ENCODE measurements around the gene CNPY4.

Gene CNPY4, protein sequence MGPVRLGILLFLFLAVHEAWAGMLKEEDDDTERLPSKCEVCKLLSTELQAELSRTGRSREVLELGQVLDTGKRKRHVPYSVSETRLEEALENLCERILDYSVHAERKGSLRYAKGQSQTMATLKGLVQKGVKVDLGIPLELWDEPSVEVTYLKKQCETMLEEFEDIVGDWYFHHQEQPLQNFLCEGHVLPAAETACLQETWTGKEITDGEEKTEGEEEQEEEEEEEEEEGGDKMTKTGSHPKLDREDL

DNA sequence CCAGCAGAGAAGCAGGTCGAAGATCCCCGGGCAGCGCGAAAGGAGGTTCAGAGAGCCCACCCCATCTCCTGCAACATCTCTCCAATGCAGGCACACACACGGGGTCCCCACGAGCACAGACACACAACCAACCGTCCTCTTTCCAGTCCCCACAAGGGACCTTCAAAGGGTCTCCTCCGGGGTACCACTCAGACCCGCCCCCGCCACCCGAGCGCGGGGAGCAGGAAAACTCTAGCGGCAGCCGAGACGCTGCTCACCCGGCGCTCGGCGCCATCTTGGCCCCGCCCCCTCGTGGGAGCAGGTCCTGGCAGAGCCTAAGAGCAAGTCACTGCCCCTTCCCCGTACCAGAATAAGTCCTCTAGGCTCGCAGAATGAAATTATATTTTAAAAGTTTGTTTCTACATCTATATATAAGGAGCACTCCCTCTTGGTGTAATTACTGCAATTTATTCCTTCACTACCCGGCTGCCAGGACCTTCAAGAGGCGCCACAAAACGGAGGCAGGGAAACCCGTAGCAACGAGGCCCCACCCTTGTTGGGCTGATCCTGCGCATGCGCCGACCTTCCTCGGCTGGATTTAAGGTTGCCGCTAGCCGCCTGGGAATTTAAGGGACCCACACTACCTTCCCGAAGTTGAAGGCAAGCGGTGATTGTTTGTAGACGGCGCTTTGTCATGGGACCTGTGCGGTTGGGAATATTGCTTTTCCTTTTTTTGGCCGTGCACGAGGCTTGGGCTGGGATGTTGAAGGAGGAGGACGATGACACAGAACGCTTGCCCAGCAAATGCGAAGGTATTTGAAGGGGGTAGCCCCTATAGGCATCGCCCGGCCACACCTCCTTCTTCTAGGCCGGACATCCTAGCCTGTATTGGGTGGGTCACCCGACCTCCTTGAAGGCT is at the start of gene CNPY4, which contains the start of gene TAF6:
TSS of gene CNPY4 (plus strand) at position 563 of the 898 bp plus-strand sequence. CDS start at position 674, 111 bp downstream.
TSS of gene TAF6 (minus strand) at position 287 of the 898 bp plus-strand sequence. CDS start 5,149 bp downstream, outside the sequence.
- DNase-seq = peak; percentile 97

DNA sequence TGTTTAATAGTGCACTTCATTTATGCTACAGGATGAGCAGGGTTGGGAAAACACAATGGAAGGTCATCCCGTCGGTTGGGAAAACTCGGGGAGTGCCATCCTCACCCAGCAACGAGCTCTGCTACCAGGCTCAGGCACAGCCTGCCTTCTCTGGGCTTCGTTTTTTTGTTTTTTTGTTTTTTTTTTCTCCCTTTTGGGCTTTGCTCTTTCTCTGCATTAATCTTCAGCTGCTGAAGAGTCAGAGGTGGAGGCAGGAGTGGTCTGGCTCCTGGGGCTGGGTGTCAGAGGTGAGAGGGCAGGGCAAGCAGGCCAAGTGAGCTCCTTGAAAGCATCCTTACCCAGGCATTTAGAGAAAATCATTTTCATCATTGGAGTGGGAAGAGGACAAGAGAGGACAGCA is 49.4 kb upstream of the CNPY4 start:
- DNase-seq = no peak

DNA sequence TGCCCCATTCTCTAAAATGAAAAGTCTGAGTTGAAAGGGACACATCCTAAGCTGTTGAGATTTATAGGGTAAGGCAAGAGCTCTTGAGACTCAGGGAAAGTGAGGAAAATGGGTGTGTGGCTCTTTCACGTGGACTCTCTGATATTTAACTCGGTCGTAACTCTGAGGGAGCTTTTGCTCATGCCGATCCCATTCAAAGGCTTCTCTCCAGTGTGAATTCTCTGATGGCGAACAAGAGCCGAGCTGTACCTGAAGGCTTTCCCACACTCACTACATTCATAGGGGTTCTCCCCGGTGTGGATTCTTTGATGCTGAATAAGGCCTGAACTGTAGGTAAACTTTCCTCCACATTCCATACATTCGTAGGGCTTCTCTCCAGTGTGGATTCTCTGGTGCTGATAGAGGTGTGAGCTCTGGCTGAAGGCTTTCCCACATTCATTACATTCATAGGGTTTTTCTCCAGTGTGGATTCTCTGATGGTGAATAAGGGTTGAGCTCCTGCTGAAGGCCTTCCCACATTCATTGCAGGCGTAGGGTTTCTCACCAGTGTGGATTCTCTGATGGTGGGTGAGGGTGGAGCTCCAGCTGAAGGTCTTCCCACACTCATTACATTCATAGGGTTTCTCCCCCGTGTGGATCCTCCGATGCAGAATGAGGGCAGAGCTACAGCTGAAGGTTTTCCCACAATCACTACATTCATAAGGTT is 48.3 kb upstream of the CNPY4 start:
- no peak for DNase-seq

DNA sequence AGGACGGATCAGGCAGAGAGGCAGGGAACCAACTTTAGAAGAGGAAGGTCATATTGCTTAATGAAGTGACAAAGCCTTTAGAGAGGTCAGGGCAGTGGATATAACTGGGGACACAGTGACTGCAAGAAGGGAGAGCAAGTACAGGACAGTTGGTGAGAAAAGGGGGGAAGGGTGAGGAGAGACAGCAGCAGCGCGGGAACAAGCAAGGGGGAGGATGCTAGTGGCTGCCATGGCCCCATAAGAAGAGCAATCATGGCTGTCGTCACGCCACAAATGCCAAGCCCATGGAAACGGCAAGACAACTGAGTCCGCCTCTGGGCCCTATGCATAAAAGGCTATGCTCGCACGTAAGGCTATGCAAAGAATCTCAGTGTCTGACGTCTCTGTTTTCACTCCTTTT is 47.0 kb upstream of the CNPY4 start:
- DNase-seq = no peak

DNA sequence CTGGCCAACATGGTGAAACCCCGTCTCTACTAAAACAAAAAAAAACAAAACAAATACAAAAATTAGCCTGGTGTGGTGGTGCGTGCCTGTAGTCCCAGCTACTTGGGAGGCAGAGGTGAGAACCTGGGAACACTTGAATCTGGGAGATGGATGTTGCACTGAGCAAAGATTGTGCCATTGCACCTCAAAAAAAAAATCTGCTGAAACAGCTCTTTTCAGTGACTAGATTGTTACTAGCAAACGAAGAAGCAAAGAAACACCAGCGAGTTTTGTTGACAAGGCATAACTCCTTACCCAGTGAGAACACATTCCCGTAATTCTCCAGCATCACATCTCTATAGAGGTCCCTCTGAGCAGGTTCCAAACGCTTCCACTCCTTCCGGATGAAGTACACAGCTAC is 44.6 kb upstream of the CNPY4 start:
- no peak for DNase-seq

DNA sequence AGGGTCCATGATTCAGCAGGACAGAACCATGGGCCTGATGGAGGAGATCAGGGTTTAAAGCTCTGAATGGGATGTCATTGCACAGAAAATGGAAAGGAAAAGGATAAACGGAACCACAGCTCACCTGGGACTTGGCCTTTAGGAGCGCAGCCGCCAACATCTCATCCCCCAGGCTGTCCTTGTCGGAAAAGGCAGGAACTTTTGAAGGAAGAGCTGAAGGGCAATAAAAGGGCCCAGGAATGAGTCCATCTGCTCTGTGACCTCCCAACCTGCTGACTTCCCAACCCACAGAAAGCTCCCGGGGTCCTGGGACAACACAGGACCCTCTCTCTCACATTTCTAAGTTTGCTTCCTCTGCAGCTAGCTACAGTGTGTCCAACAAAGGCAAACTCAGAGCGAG is 44.0 kb upstream of the CNPY4 start:
- no peak for DNase-seq

DNA sequence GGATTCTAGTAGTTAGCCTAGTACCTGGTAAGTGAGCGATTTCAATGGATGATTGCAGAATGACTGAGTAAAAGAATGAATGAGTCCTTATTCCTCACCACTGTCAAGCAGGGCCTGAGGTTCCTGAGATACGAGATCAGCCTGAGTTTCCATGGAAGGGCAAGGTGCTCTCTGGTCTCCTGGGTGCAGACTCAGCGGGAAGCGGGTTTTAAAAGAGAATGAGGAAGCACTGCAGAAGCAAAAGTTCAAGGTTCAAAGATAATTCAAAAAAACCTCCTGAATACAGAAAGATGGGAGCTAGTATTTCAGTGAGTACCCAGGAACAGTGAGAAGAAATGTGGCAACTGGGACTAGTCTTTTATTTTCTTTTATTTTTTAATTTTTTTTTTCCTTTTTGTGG is 42.2 kb upstream of the CNPY4 start:
- DNase-seq = no peak

DNA sequence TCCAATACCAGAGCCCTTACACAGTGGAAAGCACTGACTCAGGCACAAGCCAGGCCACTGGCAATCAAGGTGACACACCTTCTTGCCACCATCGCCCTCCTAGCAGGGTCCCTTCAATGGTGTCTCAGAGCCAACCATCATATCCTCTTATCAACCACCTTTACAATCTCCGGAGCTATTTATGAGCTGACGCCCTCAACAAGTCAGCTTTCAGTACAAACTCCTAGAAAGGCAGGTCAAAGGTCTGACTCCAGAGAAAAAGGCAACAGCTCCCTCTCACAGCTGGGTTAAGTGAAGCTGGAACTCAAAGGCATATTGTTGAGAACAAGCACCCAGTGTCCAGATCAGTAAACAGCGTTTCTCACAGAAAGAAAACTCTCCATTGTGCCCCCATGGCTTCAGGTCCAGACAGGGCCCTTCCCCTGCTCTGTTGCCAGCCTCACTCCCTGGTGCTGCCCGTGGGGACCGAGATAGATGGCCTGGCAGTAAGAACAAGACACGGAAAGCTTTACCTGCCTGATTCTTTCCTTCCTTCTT is 40.3 kb upstream of the CNPY4 start:
- no peak for DNase-seq

DNA sequence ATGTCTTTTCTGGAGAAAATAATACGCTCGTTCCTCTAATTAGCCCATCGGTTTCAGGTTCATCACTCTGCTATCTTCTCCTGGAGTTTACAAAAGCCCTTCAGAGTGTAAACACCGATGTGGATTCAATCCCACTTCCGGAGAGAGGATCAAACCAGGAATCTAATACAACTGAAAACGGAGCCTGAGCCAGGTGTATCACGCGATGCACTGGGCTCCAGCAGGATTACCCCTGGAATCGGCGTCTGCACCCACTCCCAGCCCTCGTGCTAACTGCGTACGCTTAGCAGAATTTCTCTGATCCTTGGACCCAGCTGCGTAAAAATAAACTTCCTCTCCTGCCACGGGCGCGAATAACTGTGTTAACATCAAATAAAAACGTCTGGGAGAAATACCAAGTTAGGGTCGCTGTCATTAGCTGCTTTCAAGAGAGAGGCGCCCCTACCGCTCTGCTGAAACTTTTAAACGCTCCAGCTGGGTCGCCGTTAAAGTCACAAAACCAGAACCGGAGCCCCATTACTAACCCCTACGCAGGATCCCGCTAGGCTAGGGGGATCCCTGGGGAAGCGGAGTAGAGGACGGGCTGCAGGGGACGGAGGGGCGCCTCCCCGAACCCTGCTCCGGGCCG is 38.4 kb upstream of the CNPY4 start:
- DNase-seq = no peak

DNA sequence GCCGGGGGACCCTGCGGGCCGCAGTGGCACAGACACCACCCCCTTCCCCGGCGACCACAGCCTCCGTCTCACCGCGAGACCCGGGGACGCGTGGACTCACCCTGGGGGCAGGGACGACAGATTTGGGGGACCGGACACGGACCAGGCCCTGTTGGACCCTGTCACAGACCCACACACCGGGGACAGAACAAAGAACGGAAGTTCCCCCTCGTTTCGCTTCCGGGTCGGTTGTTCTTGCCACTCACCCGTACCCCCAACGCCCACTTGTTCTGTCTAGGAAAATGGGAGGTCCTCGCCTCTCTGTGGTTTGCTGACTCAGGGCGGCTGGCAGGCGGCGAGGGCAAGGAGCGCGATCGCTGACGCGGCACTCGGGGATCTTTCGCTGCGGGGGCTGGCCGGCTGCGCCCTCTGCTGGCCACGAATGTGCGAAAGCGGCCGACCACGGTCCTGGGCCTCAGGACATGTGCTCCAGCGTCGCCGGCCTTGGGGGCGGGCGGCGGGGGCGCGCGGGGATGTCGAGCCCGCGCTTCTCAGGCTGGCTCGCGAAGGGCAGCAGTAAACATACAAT is 37.8 kb upstream of the CNPY4 start, which contains the start of gene ZNF3:
TSS of gene ZNF3 (minus strand) at position 189 of the 568 bp plus-strand sequence. CDS start 4,366 bp downstream, outside the sequence.
- peak; percentile 99 for DNase-seq

DNA sequence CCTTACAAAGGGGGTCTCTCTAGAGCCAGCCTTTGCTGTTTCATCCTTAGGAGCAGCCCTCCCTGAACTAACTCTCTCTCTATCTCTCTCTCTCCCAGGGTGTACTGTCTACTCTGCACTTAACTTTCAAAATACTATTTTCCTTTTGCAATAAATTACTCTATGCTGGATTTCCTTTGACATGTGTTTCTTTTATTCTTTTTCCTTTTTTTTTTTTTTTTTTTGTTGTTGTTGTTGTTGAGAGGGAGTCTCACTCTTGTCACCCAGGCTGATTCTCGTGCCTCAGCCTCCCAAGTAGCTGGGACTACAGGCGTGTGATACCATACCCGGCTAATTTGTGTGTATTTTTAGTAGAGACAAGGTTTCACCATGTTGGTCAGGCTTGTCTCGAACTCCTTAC is 36.5 kb upstream of the CNPY4 start:
- no peak for DNase-seq

DNA sequence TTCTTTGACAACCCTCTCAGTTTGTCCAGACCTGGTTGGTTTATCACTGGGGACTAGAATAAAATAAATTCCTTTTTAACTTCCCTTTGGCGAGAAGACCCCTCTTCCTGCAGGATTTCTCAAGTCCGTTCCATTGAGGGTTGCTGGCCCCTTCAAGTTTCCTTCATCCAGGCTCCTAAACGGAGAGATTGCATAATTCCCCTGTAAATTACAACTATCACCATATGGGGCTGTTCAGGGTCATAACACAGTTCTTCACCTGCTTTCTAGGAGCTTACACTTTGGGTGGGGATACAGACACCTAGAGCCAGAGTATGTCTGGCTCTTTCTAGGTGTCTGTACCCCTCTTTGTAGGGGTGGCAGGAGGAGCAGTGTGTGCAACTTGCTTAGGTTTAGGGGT is 33.9 kb upstream of the CNPY4 start:
- DNase-seq = no peak

DNA sequence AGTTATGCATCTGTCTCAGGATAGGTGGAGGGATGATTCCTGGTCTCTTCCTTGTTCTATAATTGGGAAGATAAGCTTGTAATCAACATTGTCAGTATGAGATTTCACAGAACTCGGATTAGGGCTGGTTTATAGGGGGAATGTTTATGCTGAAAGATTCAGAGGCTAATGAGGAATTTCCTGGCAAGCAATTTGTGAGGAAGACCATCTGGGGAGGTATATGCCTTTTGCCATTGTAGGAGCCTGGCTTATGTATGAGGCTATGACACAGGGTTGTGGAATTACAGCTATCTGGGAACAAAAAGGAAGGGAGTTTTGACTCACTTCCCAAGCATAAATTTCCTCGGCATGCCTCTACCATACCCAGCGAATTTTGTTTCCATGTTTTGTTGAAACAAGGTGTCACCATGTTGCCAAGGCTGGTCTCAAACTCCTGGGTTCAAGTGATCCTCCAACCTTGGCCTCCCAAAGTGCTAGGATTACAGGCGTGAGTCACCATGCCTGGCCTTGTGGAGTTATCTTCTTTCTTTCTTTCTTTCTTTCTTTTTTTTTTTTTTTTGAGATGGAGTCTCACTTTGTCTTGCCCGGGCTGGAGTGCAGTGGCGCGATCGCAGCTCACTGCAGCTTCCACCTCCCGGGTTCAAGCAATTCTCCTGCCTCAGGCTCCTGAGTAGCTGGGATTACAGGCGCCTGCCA is 32.2 kb upstream of the CNPY4 start:
- DNase-seq = no peak

DNA sequence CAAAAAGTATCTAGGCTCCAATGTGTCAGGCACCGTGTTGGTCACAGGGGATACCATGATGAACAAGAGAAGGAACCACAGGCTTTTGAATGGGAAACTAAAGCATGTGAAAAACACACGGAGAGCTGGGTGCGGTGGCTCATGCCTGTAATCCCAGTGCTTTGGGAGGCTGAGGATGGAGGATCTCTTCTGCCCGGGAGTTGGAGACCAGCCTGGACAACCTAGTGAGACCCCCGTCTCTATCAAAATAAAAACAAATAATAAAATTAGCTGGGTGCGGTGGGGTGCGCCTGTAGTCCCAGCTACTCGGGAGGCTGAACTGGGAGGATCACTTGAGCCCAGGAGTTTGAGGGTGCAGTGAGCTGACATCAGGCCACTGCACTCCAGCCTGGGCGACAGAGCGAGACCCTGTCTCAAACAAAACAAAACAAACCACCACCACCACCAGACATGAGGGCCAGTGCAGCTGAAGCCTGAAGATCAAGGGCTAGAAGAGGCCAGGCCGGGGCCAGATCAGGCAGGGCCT is 31.3 kb upstream of the CNPY4 start:
- DNase-seq = no peak

DNA sequence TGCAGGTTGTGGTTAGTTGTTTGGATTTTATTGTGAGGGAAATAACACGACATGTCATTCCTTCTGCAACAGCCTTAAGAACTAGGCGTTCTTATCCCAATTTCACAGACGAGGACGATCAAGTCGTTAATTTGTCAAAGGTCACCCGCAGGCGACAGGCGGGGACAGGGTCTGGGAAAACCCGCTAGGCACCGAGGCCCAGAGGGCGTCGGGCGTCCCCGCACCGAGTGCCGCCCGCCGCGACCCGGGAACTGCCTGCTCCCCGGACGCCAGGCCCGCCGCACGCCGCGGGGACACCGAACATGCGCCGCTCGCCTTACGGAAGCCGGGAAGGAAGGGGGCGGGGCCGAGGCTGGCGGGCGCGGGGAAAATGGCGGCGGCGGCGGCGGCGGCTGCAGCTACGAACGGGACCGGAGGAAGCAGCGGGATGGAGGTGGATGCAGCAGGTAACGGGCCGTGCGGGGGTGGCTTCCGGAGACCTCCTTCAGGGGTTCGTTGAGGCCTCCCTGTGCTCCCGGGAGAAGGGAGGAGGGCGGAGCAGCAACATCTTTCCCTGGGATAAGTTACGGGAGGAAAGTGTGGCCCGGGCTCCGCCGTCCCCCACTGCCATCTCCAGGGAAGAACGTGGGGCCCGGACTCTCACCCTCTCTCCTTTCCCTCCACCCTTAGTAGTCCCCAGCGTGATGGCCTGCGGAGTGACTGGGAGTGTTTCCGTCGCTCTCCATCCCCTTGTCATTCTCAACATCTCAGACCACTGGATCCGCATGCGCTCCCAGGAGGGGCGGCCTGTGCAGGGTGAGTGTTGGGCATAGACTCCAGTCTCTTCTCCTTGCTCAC is 30.6 kb upstream of the CNPY4 start, which contains the start of gene COPS6:
TSS of gene COPS6 (plus strand) at position 349 of the 837 bp plus-strand sequence. CDS start at position 371, 22 bp downstream.
- DNase-seq = peak; percentile 72

DNA sequence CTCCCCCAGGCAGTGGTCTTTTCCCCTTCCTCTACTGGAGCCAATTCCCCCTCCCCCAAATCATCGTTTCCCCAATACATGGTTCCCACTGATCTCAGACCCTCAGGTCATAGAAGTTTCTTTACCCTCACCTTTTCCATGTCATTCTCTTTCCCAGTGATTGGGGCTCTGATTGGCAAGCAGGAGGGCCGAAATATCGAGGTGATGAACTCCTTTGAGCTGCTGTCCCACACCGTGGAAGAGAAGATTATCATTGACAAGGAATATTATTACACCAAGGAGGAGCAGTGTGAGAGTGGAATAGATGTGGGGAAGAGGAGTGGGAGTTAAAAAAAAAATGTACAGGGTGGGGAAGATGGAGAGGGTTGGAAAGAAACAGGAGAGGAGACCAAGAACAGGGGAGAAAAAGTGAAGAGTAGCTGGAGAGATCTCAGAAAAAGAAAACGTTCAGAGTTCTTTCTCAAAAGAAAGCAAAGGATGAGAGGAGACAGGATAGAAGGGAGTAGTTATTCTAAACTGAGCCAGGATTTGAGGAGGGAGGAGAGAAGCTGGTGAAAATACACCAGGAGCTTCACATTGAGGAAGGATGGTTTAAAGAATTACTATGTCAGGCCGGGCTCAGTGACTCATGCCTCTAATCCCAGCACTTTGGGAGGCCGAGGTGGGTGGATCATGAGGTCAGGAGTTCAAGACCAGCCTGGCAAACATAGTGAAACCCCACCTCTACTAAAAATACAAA is 29.8 kb upstream of the CNPY4 start:
- DNase-seq = no peak

DNA sequence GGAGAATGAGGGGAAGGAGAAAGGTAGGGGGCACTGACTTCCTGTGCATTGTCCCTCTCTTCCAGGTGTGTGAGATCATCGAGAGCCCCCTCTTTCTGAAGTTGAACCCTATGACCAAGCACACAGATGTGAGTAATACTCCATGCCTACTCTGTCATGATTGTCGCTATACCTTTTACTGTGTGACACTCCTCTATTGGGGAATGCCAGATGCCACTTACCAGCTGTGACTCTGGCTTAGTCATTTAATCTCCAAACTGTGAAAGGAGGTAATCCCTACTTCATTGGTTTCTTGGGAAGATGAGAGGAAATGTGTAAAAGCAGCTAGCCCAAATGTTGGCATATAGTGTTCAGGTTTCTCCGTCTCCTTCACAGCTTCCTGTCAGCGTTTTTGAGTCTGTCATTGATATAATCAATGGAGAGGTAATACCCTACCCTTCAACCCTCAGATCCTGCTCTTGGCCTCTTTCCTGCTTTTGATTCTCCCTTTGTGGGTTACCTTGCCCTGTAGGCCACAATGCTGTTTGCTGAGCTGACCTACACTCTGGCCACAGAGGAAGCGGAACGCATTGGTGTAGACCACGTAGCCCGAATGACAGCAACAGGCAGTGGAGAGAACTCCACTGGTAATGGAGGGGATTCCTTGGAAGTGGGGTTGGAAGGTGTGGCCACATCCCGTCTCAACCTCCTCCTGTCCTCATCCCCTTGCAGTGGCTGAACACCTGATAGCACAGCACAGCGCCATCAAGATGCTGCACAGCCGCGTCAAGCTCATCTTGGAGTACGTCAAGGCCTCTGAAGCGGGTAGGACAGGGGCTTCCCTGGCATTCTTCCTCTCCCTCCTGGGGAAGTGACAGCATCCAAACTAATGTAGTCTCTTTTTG is 28.7 kb upstream of the CNPY4 start:
- DNase-seq = no peak

DNA sequence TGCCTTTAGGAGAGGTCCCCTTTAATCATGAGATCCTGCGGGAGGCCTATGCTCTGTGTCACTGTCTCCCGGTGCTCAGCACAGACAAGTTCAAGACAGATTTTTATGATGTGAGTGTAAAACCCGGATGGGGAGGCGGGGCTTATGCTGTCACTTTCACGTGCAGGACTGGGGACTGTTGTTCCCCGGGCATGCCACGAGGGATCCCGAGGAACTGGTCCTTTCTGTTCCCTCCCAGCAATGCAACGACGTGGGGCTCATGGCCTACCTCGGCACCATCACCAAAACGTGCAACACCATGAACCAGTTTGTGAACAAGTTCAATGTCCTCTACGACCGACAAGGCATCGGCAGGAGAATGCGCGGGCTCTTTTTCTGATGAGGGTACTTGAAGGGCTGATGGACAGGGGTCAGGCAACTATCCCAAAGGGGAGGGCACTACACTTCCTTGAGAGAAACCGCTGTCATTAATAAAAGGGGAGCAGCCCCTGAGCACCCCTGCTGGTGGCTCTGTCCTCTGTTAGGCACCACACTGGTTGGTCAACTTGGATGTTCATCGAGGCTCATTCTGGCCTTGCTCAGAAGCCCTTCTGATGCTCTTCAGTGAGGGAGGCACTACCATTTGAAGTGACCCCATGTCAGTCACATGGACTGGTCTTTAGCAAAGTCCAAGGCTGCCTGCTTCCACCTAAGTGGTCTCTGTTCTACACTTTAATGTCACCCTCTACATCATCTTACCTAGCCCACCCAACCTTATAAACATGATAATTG is 27.8 kb upstream of the CNPY4 start:
- DNase-seq = peak; percentile 46

Data from hematopoietic multipotent progenitor cell treated with erythropoietin and hydrocortisone succinate and interleukin-3 and kit ligand, for 8 days (in vitro differentiated cells).